GM12878 (cell line): ENCODE data around the gene PITPNC1. TPM values are rescaled to one million over a fixed set of nuclear protein-coding genes. Genes with fewer than 3 reads are reported as not detected.

ENCODE experiments used
- NR2F1 ChIP-seq: fragments of 450-650 bp; conservative IDR thresholded peaks from 2 replicates; pipeline ENCODE4 v1.6.1; 2017; ENCODE audit warnings: mild to moderate bottlenecking
- RAD51 ChIP-seq: fragments of 450-650 bp; IDR thresholded peaks from 2 replicates; pipeline ENCODE4 v1.6.1; 2016; ENCODE audit warnings: moderate library complexity, mild to moderate bottlenecking, inconsistent platforms
- SKIL ChIP-seq: fragments of 450-650 bp; IDR thresholded peaks from 2 replicates; pipeline ENCODE4 v1.6.1; 2017; ENCODE audit warnings: mild to moderate bottlenecking, low read depth, inconsistent platforms; ENCODE audit not compliant: poor library complexity, severe bottlenecking
- TCF3 ChIP-seq: IDR thresholded peaks from 2 replicates; pipeline ENCODE4 v1.6.1; 2012; ENCODE audit warnings: low read depth, mild to moderate bottlenecking, low read length, borderline replicate concordance; ENCODE audit not compliant: insufficient read depth
- YBX1 ChIP-seq: fragments of 450-650 bp; IDR thresholded peaks from 2 replicates; pipeline ENCODE4 v1.6.1; 2016; ENCODE audit warnings: antibody characterized with exemption
- ZNF687 ChIP-seq: fragments of 450-650 bp; IDR thresholded peaks from 2 replicates; pipeline ENCODE4 v1.6.1; 2017; ENCODE audit warnings: mild to moderate bottlenecking, moderate library complexity
- polyA plus RNA-seq, 11 experiments: library from polyadenylated mRNA; depleted of rRNA in 4 of 11; unstranded in 6 of 11; stranded (reverse) in 5 of 11; fragments of >200 nt; fragmentation: Nextera tagmentation in 4 of 11; fragmentation: Illumina TruSeq in 1 of 11; extraction: Ambion mirVana in 4 of 11; extraction: Trizol in 1 of 11; gene quantifications; 1 replicate in 1 of 11; 2 replicates in 10 of 11; pipeline versions ENCODE4 v1.2.1 to v1.2.3, GENCODE V29; 2011 to 2016; ENCODE audit warnings: inconsistent platforms in 2 of 11, missing spikeins in 2 of 11, low read depth in 1 of 11
- total RNA-seq, 4 experiments: library from RNA; depleted of rRNA in 3 of 4; stranded (reverse); fragments of >200 nt in 3 of 4; fragmentation: Illumina TruSeq in 1 of 4; extraction: Trizol in 1 of 4; gene quantifications; 2 replicates each; pipeline versions ENCODE4 v1.2.1 to v1.2.3, GENCODE V29; 2013 to 2021
- TF ChIP-seq, protein P1 (sequence below): IDR thresholded peaks from 2 replicates; pipeline ENCODE4 v1.6.1; 2012; ENCODE audit warnings: mild to moderate bottlenecking, low read depth, low read length
- TF ChIP-seq, protein P2 (sequence below): IDR thresholded peaks from 2 replicates; pipeline ENCODE4 v1.6.1; 2012; ENCODE audit warnings: low read depth, low read length, improper control_type of control experiment

Gene PITPNC1
- total and polyA plus RNA-seq, 10 of the 15 experiments (the other 5 are each of a cell fraction or from before 2014, with no cell fraction given) = 12.2 to 62.4 (median 47.3) TPM

- TF ChIP-seq RAD51 (no peak), SKIL (no peak), NR2F1 (no peak), TCF3 (no peak), YBX1 (no peak), ZNF687 (no peak)
- TF ChIP-seq, protein P1, sequence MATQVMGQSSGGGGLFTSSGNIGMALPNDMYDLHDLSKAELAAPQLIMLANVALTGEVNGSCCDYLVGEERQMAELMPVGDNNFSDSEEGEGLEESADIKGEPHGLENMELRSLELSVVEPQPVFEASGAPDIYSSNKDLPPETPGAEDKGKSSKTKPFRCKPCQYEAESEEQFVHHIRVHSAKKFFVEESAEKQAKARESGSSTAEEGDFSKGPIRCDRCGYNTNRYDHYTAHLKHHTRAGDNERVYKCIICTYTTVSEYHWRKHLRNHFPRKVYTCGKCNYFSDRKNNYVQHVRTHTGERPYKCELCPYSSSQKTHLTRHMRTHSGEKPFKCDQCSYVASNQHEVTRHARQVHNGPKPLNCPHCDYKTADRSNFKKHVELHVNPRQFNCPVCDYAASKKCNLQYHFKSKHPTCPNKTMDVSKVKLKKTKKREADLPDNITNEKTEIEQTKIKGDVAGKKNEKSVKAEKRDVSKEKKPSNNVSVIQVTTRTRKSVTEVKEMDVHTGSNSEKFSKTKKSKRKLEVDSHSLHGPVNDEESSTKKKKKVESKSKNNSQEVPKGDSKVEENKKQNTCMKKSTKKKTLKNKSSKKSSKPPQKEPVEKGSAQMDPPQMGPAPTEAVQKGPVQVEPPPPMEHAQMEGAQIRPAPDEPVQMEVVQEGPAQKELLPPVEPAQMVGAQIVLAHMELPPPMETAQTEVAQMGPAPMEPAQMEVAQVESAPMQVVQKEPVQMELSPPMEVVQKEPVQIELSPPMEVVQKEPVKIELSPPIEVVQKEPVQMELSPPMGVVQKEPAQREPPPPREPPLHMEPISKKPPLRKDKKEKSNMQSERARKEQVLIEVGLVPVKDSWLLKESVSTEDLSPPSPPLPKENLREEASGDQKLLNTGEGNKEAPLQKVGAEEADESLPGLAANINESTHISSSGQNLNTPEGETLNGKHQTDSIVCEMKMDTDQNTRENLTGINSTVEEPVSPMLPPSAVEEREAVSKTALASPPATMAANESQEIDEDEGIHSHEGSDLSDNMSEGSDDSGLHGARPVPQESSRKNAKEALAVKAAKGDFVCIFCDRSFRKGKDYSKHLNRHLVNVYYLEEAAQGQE = no peak
- TF ChIP-seq, protein P2, sequence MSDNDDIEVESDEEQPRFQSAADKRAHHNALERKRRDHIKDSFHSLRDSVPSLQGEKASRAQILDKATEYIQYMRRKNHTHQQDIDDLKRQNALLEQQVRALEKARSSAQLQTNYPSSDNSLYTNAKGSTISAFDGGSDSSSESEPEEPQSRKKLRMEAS = no peak
These were observed 41.7 kb upstream of the PITPNC1 start (continued) for GRCh38 chr17:67335245-67335835.
